Type B pancreatic cell (in vitro differentiated cells): Measurements from ENCODE around the gene NEGR1. TPM values are rescaled to one million over a fixed set of nuclear protein-coding genes. Genes with fewer than 3 reads are reported as not detected.

Source experiments
- DNase-seq: peaks from one replicate; pipeline ENCODE4 v3.0.0; 2021; ENCODE audit warnings: mixed read lengths; ENCODE audit not compliant: unreplicated experiment; ENCODE audit errors: extremely low spot score
- H3K27ac Mint-ChIP-seq: 2 replicates; pipeline ENCODE4 v1.8.0; 2021; ENCODE audit warnings: mild to moderate bottlenecking, mixed read lengths
- H3K27me3 Mint-ChIP-seq: 2 replicates; pipeline ENCODE4 v1.8.0; 2021; ENCODE audit warnings: mixed read lengths
- H3K36me3 Mint-ChIP-seq: 2 replicates; pipeline ENCODE4 v1.8.0; 2021; ENCODE audit warnings: mixed read lengths
- H3K4me1 Mint-ChIP-seq: one replicate; pipeline ENCODE4 v1.8.0; 2021; ENCODE audit warnings: mixed read lengths; ENCODE audit not compliant: unreplicated experiment
- H3K4me3 Mint-ChIP-seq: 2 replicates; pipeline ENCODE4 v1.8.0; 2021; ENCODE audit warnings: mild to moderate bottlenecking, mixed read lengths
- H3K9me3 Mint-ChIP-seq: 2 replicates; pipeline ENCODE4 v1.8.0; 2021; ENCODE audit warnings: mixed read lengths
- CTCF ChIP-seq: fragments of 200-600 bp; sonication (generic); conservative IDR thresholded peaks from 2 replicates; pipeline ENCODE4 v1.5.0; 2021; ENCODE audit warnings: antibody characterized with exemption, mild to moderate bottlenecking
- total RNA-seq: library from RNA; stranded (reverse); gene quantifications from 2 replicates; pipeline ENCODE4 v1.2.1, GENCODE V29; 2021; ENCODE audit warnings: low replicate concordance

NEGR1 gene
- total RNA-seq, 1 donor from 2014 or later: 22.5 TPM

GRCh38 chr1:71738910-71739309 is 543.4 kb downstream of the NEGR1 start:
- no peaks in the 10 kb centered on the region for H3K27me3 Mint-ChIP-seq
- H3K27ac Mint-ChIP-seq: no peak overlapping the region
- TF ChIP-seq CTCF: no peak
- H3K36me3 Mint-ChIP-seq: no peaks in the 10 kb centered on the region
- DNase-seq: no peak
- no peaks in the 10 kb centered on the region for H3K4me1 Mint-ChIP-seq
- no peaks in the 10 kb centered on the region for H3K9me3 Mint-ChIP-seq
- no peak overlapping the region for H3K4me3 Mint-ChIP-seq

GRCh38 chr1:71738256-71738655 is 544.1 kb downstream of the NEGR1 start:
- Mint-ChIP-seq H3K4me1 (peaks cover 2% of the 10 kb centered on the region), H3K27ac (no peak overlapping the region), H3K4me3 (no peak overlapping the region), H3K9me3 (no peaks in the 10 kb centered on the region), H3K36me3 (no peaks in the 10 kb centered on the region), H3K27me3 (no peaks in the 10 kb centered on the region)
- TF ChIP-seq CTCF: no peak
- no peak for DNase-seq

GRCh38 chr1:71737768-71738167 is 544.6 kb downstream of the NEGR1 start:
- Mint-ChIP-seq H3K4me3 (no peak overlapping the region), H3K36me3 (no peaks in the 10 kb centered on the region), H3K27me3 (no peaks in the 10 kb centered on the region), H3K4me1 (peaks cover 7% of the 10 kb centered on the region), H3K9me3 (no peaks in the 10 kb centered on the region), H3K27ac (no peak overlapping the region)
- TF ChIP-seq CTCF: no peak
- no peak for DNase-seq

- no peaks in the 10 kb centered on the region for H3K36me3 Mint-ChIP-seq
- H3K4me1 Mint-ChIP-seq: peaks cover 7% of the 10 kb centered on the region
- no peaks in the 10 kb centered on the region for H3K9me3 Mint-ChIP-seq
- no peak overlapping the region for H3K4me3 Mint-ChIP-seq
- TF ChIP-seq CTCF: no peak
- no peak for DNase-seq
- H3K27me3 Mint-ChIP-seq: peaks cover 3% of the 10 kb centered on the region
- no peak overlapping the region for H3K27ac Mint-ChIP-seq
Measured at GRCh38 chr1:71733121-71733520, 549.2 kb downstream of the NEGR1 start.

- Mint-ChIP-seq H3K4me1 (no peaks in the 10 kb centered on the region), H3K4me3 (no peak overlapping the region), H3K36me3 (no peaks in the 10 kb centered on the region), H3K27ac (no peak overlapping the region), H3K27me3 (no peaks in the 10 kb centered on the region), H3K9me3 (no peaks in the 10 kb centered on the region)
- no peak for DNase-seq
- no peak for TF ChIP-seq CTCF
Measured at GRCh38 chr1:71721532-71721931, 560.8 kb downstream of the NEGR1 start.

GRCh38 chr1:71719330-71719729 is 563.0 kb downstream of the NEGR1 start:
- no peaks in the 10 kb centered on the region for H3K4me1 Mint-ChIP-seq
- H3K9me3 Mint-ChIP-seq: no peaks in the 10 kb centered on the region
- DNase-seq: no peak
- H3K27ac Mint-ChIP-seq: no peak overlapping the region
- H3K27me3 Mint-ChIP-seq: no peaks in the 10 kb centered on the region
- no peaks in the 10 kb centered on the region for H3K36me3 Mint-ChIP-seq
- no peak for TF ChIP-seq CTCF
- H3K4me3 Mint-ChIP-seq: no peak overlapping the region
